AG09309 (cell line): ENCODE measurements around the gene PCDHGA7.
"Not testable (repeated sequence)": the region's sequence is repeated elsewhere in the genome, so short reads cannot be mapped to it uniquely, and the experiment has no call there.

Experiments
- DNase-seq: peaks from one replicate; pipeline ENCODE4 v3.0.0-alpha.2; 2010; ENCODE audit warnings: low read depth
- H3K4me3 ChIP-seq: 2 replicates; pipeline ENCODE4 v1.5.1; 2011; ENCODE audit warnings: mild to moderate bottlenecking, low read depth, low read length, moderate library complexity; ENCODE audit not compliant: control insufficient read depth
- TF ChIP-seq, protein P1 (sequence below): IDR thresholded peaks from 2 replicates; pipeline ENCODE4 v1.5.1; 2011; ENCODE audit warnings: mild to moderate bottlenecking, low read depth, low read length, inconsistent platforms; ENCODE audit not compliant: insufficient read depth, control insufficient read depth; ENCODE audit errors: missing control alignments

PCDHGA7 gene

DNA sequence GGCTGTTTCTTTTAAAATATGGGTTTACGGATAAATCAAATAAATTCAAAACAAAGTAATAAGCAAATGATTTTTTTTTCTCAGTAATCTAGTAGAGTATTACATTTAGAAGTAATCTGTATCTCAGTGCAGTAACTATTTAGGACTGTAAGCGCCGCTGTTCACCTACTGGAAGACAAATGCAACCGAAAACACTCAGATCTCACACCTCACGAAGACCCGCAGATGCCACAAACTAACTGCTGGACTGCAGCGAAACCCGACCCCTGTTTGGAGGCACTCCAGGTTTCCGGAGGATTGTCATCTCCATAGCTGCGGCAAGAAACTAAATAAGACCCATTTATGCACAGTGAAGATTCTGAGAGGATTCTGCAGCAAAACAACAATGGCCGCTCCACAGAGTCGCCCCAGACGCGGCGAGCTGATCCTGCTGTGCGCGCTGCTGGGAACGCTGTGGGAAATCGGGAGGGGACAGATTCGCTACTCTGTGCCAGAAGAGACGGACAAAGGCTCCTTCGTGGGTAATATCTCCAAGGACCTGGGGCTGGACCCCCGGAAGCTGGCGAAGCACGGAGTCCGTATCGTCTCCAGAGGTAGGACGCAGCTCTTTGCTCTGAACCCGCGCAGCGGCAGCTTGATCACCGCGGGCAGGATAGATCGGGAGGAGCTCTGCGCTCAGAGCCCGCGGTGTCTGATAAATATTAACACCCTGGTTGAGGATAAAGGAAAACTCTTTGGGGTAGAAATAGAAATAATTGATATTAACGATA, 10.1 kb downstream of the PCDHGA7 start, which contains the start of gene PCDHGA8:
TSS of gene PCDHGA8 (plus strand) at position 205 of the 770 bp plus-strand sequence. CDS start at position 386, 181 bp downstream.
- TF ChIP-seq, protein P1, sequence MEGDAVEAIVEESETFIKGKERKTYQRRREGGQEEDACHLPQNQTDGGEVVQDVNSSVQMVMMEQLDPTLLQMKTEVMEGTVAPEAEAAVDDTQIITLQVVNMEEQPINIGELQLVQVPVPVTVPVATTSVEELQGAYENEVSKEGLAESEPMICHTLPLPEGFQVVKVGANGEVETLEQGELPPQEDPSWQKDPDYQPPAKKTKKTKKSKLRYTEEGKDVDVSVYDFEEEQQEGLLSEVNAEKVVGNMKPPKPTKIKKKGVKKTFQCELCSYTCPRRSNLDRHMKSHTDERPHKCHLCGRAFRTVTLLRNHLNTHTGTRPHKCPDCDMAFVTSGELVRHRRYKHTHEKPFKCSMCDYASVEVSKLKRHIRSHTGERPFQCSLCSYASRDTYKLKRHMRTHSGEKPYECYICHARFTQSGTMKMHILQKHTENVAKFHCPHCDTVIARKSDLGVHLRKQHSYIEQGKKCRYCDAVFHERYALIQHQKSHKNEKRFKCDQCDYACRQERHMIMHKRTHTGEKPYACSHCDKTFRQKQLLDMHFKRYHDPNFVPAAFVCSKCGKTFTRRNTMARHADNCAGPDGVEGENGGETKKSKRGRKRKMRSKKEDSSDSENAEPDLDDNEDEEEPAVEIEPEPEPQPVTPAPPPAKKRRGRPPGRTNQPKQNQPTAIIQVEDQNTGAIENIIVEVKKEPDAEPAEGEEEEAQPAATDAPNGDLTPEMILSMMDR, result peak; percentile 44
- peak within 1 kb of the TSS; percentile 43 for H3K4me3 ChIP-seq
- DNase-seq, result no peak

DNA sequence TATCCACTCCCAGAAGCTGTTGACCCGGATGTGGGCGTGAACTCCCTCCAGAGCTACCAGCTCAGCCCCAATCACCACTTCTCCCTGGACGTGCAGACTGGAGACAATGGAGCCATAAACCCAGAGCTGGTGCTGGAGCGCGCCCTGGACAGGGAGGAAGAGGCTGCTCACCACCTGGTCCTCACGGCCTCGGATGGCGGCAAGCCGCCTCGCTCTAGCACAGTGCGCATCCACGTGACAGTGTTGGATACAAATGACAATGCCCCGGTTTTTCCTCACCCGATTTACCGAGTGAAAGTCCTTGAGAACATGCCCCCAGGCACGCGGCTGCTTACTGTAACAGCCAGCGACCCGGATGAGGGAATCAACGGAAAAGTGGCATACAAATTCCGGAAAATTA, 10.7 kb downstream of the PCDHGA7 start:
- H3K4me3 ChIP-seq, result no peak overlapping the region
- no peak for DNase-seq
- TF ChIP-seq, protein P1, result no peak

DNA sequence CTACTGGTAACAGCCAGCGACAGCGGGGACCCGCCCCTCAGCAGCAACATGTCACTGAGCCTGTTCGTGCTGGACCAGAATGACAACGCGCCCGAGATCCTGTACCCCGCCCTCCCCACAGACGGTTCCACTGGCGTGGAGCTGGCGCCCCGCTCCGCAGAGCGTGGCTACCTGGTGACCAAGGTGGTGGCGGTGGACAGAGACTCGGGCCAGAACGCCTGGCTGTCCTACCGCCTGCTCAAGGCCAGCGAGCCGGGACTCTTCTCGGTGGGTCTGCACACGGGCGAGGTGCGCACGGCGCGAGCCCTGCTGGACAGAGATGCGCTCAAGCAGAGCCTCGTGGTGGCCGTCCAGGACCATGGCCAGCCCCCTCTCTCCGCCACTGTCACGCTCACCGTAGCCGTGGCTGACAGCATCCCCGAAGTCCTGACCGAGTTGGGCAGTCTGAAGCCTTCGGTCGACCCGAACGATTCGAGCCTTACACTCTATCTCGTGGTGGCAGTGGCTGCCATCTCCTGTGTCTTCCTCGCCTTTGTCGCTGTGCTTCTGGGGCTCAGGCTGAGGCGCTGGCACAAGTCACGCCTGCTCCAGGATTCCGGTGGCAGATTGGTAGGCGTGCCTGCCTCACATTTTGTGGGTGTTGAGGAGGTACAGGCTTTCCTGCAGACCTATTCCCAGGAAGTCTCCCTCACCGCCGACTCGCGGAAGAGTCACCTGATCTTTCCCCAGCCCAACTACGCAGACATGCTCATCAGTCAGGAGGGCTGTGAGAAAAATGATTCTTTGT, 12.1 kb downstream of the PCDHGA7 start:
- H3K4me3 ChIP-seq, DNase-seq: not testable (repeated sequence)

DNA sequence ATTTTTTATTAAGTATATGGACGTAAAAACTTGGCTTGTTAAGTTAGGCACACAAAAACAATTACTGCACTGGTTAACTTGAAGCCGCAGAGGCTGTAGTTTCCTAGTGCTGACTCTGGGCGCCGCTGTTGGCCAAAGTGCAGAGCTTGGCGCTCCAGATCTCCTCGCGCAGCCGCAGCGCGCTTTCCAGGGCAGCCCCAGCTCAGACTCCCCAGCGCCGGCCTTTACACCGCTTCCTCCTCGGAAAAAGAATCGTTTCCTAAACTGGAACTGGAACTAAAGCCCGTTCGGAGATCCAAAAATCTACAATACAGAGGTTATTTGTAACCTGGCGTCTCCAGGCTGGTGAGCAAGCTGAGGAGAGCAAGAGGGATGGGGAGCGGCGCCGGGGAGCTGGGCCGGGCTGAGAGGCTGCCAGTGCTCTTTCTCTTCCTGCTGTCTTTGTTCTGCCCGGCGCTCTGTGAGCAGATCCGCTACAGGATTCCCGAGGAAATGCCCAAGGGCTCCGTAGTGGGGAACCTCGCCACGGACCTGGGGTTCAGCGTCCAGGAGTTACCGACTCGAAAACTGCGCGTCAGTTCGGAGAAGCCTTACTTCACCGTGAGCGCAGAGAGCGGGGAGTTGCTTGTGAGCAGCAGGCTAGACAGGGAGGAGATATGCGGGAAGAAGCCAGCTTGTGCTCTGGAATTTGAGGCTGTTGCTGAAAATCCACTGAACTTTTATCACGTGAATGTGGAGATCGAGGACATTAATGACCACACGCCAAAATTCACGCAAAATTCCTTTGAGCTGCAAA, 15.4 kb downstream of the PCDHGA7 start, which contains the start of gene PCDHGB5:
TSS of gene PCDHGB5 (plus strand) at position 192 of the 796 bp plus-strand sequence. CDS start at position 373, 181 bp downstream.
- DNase-seq, result not testable (repeated sequence)
- H3K4me3 ChIP-seq, result peak within 1 kb of the TSS; percentile 29
- TF ChIP-seq, protein P1, result peak; percentile 67

DNA sequence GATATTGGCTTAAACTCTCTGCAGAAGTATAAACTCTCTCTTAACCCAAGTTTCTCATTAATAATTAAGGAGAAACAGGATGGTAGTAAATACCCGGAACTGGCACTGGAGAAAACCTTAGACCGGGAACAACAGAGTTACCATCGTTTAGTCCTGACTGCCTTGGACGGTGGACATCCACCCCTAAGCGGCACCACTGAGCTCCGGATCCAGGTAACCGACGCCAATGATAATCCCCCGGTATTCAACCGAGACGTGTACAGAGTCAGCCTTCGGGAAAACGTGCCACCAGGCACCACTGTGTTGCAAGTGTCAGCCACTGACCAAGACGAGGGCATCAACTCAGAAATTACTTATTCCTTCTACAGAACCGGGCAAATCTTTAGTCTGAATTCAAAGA, 16.1 kb downstream of the PCDHGA7 start:
- no peak overlapping the region for H3K4me3 ChIP-seq
- no peak for DNase-seq
- TF ChIP-seq, protein P1, result no peak

DNA sequence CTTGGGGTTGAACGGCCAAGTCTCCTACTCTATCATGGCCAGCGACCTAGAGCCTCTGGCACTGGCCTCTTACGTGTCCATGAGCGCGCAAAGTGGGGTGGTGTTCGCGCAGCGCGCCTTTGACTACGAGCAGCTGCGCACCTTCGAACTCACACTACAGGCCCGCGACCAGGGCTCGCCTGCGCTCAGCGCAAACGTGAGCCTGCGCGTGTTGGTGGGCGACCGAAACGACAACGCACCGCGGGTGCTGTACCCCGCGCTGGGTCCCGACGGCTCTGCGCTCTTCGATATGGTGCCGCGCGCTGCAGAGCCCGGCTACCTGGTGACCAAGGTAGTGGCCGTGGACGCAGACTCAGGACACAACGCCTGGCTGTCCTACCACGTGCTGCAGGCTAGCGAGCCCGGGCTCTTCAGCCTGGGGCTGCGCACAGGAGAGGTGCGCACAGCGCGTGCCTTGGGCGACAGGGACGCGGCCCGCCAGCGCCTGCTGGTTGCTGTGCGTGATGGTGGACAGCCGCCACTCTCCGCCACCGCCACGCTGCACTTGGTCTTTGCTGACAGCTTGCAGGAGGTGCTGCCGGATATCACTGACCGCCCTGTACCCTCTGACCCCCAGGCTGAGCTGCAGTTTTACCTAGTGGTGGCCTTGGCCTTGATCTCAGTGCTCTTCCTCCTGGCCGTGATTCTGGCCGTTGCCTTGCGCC, 17.2 kb downstream of the PCDHGA7 start:
- no peak for DNase-seq
- H3K4me3 ChIP-seq, result no peak overlapping the region
- TF ChIP-seq, protein P1, result no peak
